HG03066 (cell line): ENCODE results near the gene ELAPOR1.

Experiments
- ATAC-seq: cut with Tn5 transposase; IDR thresholded peaks from one replicate; pipeline ENCODE4 v1.9.1; 2021; ENCODE audit warnings: low read depth; ENCODE audit not compliant: unreplicated experiment

Gene ELAPOR1

GRCh38 chr1:109113590-109114341 is at the start of gene ELAPOR1:
Gene ELAPOR1 (plus strand): TSS chr1:109114115. CDS start chr1:109114184, 69 bp downstream.
- no peak for ATAC-seq

GRCh38 chr1:109065137-109065536 is 48.8 kb upstream of the ELAPOR1 start:
- no peak for ATAC-seq

GRCh38 chr1:109067883-109068282 is 46.0 kb upstream of the ELAPOR1 start:
- ATAC-seq = no peak

- no peak for ATAC-seq
These were observed 44.6 kb upstream of the ELAPOR1 start for GRCh38 chr1:109069294-109069693.

- peak; percentile 99 for ATAC-seq
These were observed 38.1 kb upstream of the ELAPOR1 start, which contains the start of gene TAF13 for GRCh38 chr1:109075531-109076490. Gene TAF13 (minus strand): TSS chr1:109076003. CDS start chr1:109075947, 56 bp downstream.

GRCh38 chr1:109078317-109078716 is 35.6 kb upstream of the ELAPOR1 start:
- ATAC-seq = no peak

GRCh38 chr1:109079240-109079622 is 34.7 kb upstream of the ELAPOR1 start:
- ATAC-seq = no peak

- no peak for ATAC-seq
These were observed 33.4 kb upstream of the ELAPOR1 start for GRCh38 chr1:109080441-109081082.

- ATAC-seq = no peak
These were observed 30.4 kb upstream of the ELAPOR1 start for GRCh38 chr1:109083501-109083900.

GRCh38 chr1:109083923-109084322 is 30.0 kb upstream of the ELAPOR1 start:
- ATAC-seq = no peak

GRCh38 chr1:109084563-109085517 is 29.1 kb upstream of the ELAPOR1 start:
- ATAC-seq = no peak

GRCh38 chr1:109089242-109090015 is 24.5 kb upstream of the ELAPOR1 start:
- ATAC-seq = no peak

GRCh38 chr1:109090196-109091077 is 23.5 kb upstream of the ELAPOR1 start, which contains the start of gene TMEM167B:
Gene TMEM167B (plus strand): TSS chr1:109090764. CDS start chr1:109090873, 109 bp downstream.
- peak; percentile 89 for ATAC-seq

GRCh38 chr1:109091078-109091838 is 22.7 kb upstream of the ELAPOR1 start:
- ATAC-seq = peak; percentile 44

GRCh38 chr1:109091839-109092193 is 22.1 kb upstream of the ELAPOR1 start:
- ATAC-seq = no peak

GRCh38 chr1:109094377-109094803 is 19.5 kb upstream of the ELAPOR1 start:
- no peak for ATAC-seq

GRCh38 chr1:109094871-109095270 is 19.0 kb upstream of the ELAPOR1 start:
- ATAC-seq = no peak
